ENCODE data around the gene RAI14. TPM values are rescaled to one million over a fixed set of nuclear protein-coding genes. Genes with fewer than 3 reads are reported as not detected.

RAI14 gene
- total RNA-seq, 4 donors from 2014 or later: 16.4 to 32.2 (median 18.8) TPM

DNA sequence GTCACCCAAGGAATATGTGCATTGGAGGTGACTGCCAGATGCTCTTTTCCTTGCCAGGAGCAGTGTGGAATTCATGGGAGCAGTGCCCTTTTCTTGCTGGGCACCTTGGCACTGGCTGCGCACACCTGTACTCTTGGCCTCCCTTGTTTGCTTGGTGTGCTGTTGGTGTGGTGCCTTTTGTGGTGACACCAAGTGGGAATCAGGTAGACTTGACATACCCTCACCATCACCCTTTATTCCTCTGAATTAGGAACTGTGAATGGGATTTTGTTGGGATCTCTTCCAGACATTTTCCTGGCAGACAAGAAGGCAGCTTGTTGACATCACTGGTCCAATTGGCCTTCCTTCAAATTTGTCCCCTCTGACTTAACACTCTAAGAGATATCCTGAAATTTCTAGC, 82.3 kb downstream of the RAI14 start:
- DNase-seq (ENCODE audit: low spot score) (no peak), ATAC-seq (ENCODE audit: low FRiP score) (no peak)
- TF ChIP-seq CTCF (IDR thresholded peaks at IDR 0.05): no peak

- DNase-seq (ENCODE audit: low spot score): no peak
- TF ChIP-seq CTCF (IDR thresholded peaks at IDR 0.05): no peak
- no peak for ATAC-seq (ENCODE audit: low FRiP score)
Observed at GRCh38 chr5:34740389-34740806, 84.3 kb downstream of the RAI14 start.

GRCh38 chr5:34742061-34742460, 85.9 kb downstream of the RAI14 start:
- no peak for ATAC-seq (ENCODE audit: low FRiP score)
- no peak for TF ChIP-seq CTCF (IDR thresholded peaks at IDR 0.05)
- no peak for DNase-seq (ENCODE audit: low spot score)

- ATAC-seq (ENCODE audit: low FRiP score): no peak
- no peak for DNase-seq (ENCODE audit: low spot score)
- TF ChIP-seq CTCF (IDR thresholded peaks at IDR 0.05): no peak
Observed at GRCh38 chr5:34743878-34744277, 87.8 kb downstream of the RAI14 start.

- ATAC-seq (ENCODE audit: low FRiP score) (no peak), DNase-seq (ENCODE audit: low spot score) (no peak)
- no peak for TF ChIP-seq CTCF (IDR thresholded peaks at IDR 0.05)
Observed at GRCh38 chr5:34748431-34748830, 92.3 kb downstream of the RAI14 start.

- ATAC-seq (ENCODE audit: low FRiP score): no peak
- no peak for DNase-seq (ENCODE audit: low spot score)
- TF ChIP-seq CTCF (IDR thresholded peaks at IDR 0.05): no peak
Observed at GRCh38 chr5:34749431-34749873, 93.3 kb downstream of the RAI14 start.

DNA sequence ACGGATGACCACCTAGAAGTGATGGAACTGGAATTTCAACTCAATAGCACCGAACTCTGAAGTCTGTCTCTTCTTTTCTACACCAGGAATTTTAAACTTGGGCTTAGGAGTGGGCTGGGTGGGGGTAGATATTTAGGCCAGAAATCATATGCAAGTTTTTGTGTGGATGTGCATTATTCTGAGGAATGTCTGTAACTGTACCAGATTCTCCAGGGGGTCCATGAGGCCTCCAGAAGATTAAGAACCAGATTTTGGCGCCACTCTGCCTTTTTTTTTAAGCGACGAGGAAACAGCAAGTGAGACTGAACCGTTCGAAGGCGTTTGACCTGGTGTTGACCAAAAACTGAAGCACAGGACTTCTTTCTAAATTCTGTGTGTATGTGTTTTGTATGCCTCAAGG, 94.1 kb downstream of the RAI14 start:
- DNase-seq (ENCODE audit: low spot score) (no peak), ATAC-seq (ENCODE audit: low FRiP score) (no peak)
- no peak for TF ChIP-seq CTCF (IDR thresholded peaks at IDR 0.05)

All from omental fat pad (tissue), 4 donors.